Mammary epithelial cell (primary cell): ENCODE measurements around the gene OR2A14.

ENCODE experiments used
- CTCF ChIP-seq, 2 donors: IDR thresholded peaks in 1 of 2; conservative IDR thresholded peaks in 1 of 2; 2 replicates each; pipeline ENCODE4 v1.5.1; 2011 to 2012; ENCODE audit warnings: inconsistent platforms in 2 of 2, low read length in 2 of 2, mild to moderate bottlenecking in 2 of 2, control low read depth in 1 of 2, low read depth in 1 of 2; ENCODE audit not compliant: insufficient read depth in 1 of 2; ENCODE audit errors: extremely low read depth in 1 of 2
- EZH2 ChIP-seq: IDR thresholded peaks from 2 replicates; pipeline ENCODE4 v1.6.1; 2012; ENCODE audit warnings: low read length, inconsistent platforms, borderline replicate concordance

GRCh38 chr7:144118341-144118740, 4.6 kb upstream of the OR2A14 start:
- no peak for TF ChIP-seq CTCF (conservative IDR thresholded peaks at IDR 0.05 in 1 of 2, IDR thresholded peaks at IDR 0.05 in 1 of 2; ENCODE audit: extremely low read depth in 1 of 2, insufficient read depth in 1 of 2, low read depth in 1 of 2, low read length in 2 of 2)
- TF ChIP-seq EZH2, result no peak
